A673 (cell line): ENCODE data around the gene OLFML1.

Experiments
- CTCF ChIP-seq: fragments of 300-800, 200-600 bp; sonication (generic); conservative IDR thresholded peaks from 2 replicates; pipeline ENCODE4 v1.5.1; 2017; ENCODE audit warnings: low read depth, mild to moderate bottlenecking, antibody characterized with exemption, low read length, moderate library complexity, mixed read lengths
- EZH2 ChIP-seq: fragments of 200-600 bp; sonication (generic); IDR thresholded peaks from 2 replicates; pipeline ENCODE4 v1.6.1; 2017; ENCODE audit warnings: borderline replicate concordance, low read depth, mild to moderate bottlenecking, mixed read lengths, antibody characterized with exemption, low read length; ENCODE audit not compliant: poor library complexity, severe bottlenecking

DNA sequence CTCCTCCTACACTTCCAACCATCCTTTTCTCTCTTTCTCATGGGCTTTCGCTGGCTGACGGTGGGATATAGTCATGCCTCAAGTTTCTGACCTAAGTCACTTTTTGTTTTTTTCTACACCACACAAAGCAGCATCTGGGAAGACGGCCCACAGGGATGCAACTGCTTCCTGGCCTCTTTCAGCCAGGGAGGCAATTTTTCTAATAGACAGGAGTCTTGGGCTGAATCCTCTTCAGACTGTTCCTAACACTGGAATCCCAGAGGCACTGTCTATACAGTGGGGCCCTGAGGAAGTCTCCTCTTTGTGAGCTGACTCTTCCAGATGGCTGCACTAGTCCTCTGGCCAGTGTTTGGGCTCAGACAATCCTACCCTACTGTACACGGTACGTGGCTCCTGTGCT lies 39.7 kb upstream of the OLFML1 start:
- TF ChIP-seq EZH2 (no peak), CTCF (no peak)
